Caco-2 (cell line): ENCODE data around the gene RALBP1. TPM values are rescaled to one million over a fixed set of nuclear protein-coding genes. Genes with fewer than 3 reads are reported as not detected.

Experiments used
- BruUV-seq: library from RNA; stranded (reverse); fragments of 400-500 nt; replicated peaks from 2 replicates; lab custom pipeline; 2021; lab: Mats Ljungman, UMichigan
- CTCF ChIA-PET: fragments of 300-600 bp; sonication (Branson Sonifier 250); formaldehyde crosslinking; loops from one replicate; lab custom pipeline; 2022; ENCODE audit warnings: antibody characterized with exemption; lab: Charles Lee
- POLR2A ChIA-PET: fragments of 300-600 bp; sonication (Branson Sonifier 250); formaldehyde crosslinking; loops from one replicate; lab custom pipeline; 2022; ENCODE audit warnings: antibody characterized with exemption; lab: Charles Lee
- DNase-seq, 2 experiments: peaks; one replicate each; pipeline versions ENCODE4 v3.0.0 to v3.0.0-alpha.2; 2020 to 2022
- H3K27me3 ChIP-seq: replicated peaks from 2 replicates; pipeline ENCODE4 v1.6.0; 2011; ENCODE audit warnings: low read length; ENCODE audit not compliant: control insufficient read depth, insufficient read depth
- H3K36me3 ChIP-seq: 2 replicates; pipeline ENCODE4 v1.5.1; 2011; ENCODE audit warnings: low read length; ENCODE audit not compliant: control insufficient read depth, insufficient read depth
- H3K4me1 ChIP-seq: fragments of 250-450 bp; sonication (Bioruptor Pico); 2 replicates; pipeline ENCODE4 v1.5.1; 2020; ENCODE audit warnings: mild to moderate bottlenecking
- H3K4me3 ChIP-seq: 2 replicates; pipeline ENCODE4 v1.5.1; 2011; ENCODE audit warnings: low read depth, mild to moderate bottlenecking, control low read depth, low read length
- H3K9me3 ChIP-seq: fragments of 250-450 bp; sonication (Bioruptor Pico); 2 replicates; pipeline ENCODE4 v1.5.1; 2020; ENCODE audit warnings: mild to moderate bottlenecking, moderate library complexity
- H3K27ac Mint-ChIP-seq: one replicate; pipeline ENCODE4 v1.8.0; 2022; ENCODE audit warnings: mixed read lengths; ENCODE audit not compliant: unreplicated experiment
- H3K27me3 Mint-ChIP-seq: one replicate; pipeline ENCODE4 v1.8.0; 2022; ENCODE audit warnings: mixed read lengths; ENCODE audit not compliant: insufficient read depth, unreplicated experiment
- H3K36me3 Mint-ChIP-seq: one replicate; pipeline ENCODE4 v1.8.0; 2022; ENCODE audit warnings: mild to moderate bottlenecking, mixed read lengths; ENCODE audit not compliant: insufficient read depth, unreplicated experiment
- H3K4me1 Mint-ChIP-seq: one replicate; pipeline ENCODE4 v1.8.0; 2022; ENCODE audit warnings: low read depth, mixed read lengths; ENCODE audit not compliant: unreplicated experiment
- H3K4me3 Mint-ChIP-seq: one replicate; pipeline ENCODE4 v1.8.0; 2022; ENCODE audit warnings: mild to moderate bottlenecking, moderate library complexity, mixed read lengths; ENCODE audit not compliant: unreplicated experiment
- H3K9me3 Mint-ChIP-seq: one replicate; pipeline ENCODE4 v1.8.0; 2022; ENCODE audit warnings: mixed read lengths; ENCODE audit not compliant: unreplicated experiment
- CTCF ChIP-seq, 2 experiments: fragments of 200-600 bp in 1 of 2; IDR thresholded peaks; 1 replicate in 1 of 2; 2 replicates in 1 of 2; pipeline versions ENCODE4 v1.5.1 to v1.8.0; 2011 to 2022; ENCODE audit warnings: antibody characterized with exemption in 1 of 2, control low read depth in 1 of 2, inconsistent platforms in 1 of 2, low read depth in 1 of 2, low read length in 1 of 2, mild to moderate bottlenecking in 1 of 2, moderate library complexity in 1 of 2; ENCODE audit not compliant: insufficient read depth in 1 of 2, severe bottlenecking in 1 of 2, unreplicated experiment in 1 of 2
- intact Hi-C: fragments of 100-400 bp; cut with micrococcal nuclease; formaldehyde crosslinking; loops from one replicate; pipeline ENCODE4 v1.10.0; 2022; ENCODE audit not compliant: unreplicated experiment
- total RNA-seq: library from RNA; stranded (reverse); gene quantifications from 2 replicates; pipeline ENCODE4 v1.2.3, GENCODE V29; 2022

Gene RALBP1
- total RNA-seq, 1 experiment from 2014 or later, result 66.3 TPM

- Mint-ChIP-seq H3K4me1 (peaks cover 23% of the 10 kb centered on the region), H3K27ac (peak overlapping the region; percentile 20), H3K9me3 (peaks cover 9% of the 10 kb centered on the region), H3K4me3 (no peak overlapping the region), H3K36me3 (peaks cover 21% of the 10 kb centered on the region), H3K27me3 (no peaks in the 10 kb centered on the region)
- CTCF ChIA-PET, result no interaction called here
- TF ChIP-seq CTCF (IDR thresholded peaks at IDR 0.05; ENCODE audit: insufficient read depth in 1 of 2, low read depth in 1 of 2, low read length in 1 of 2, severe bottlenecking in 1 of 2, unreplicated experiment in 1 of 2), result no peak
- no peaks in the 10 kb centered on the region for H3K36me3 ChIP-seq
- BruUV-seq, result no TSS peak
- DNase-seq, result no peak
- H3K27me3 ChIP-seq, result no peaks in the 10 kb centered on the region
- intact Hi-C loops, result no loop called here
- H3K9me3 ChIP-seq, result peaks cover 13% of the 10 kb centered on the region
- H3K4me3 ChIP-seq, result no peak overlapping the region
- no peaks in the 10 kb centered on the region for H3K4me1 ChIP-seq
- POLR2A ChIA-PET, result no interaction called here
Observed at GRCh38 chr18:9506046-9506792, 30.9 kb downstream of the RALBP1 start.

GRCh38 chr18:9507565-9508088 lies 32.3 kb downstream of the RALBP1 start:
- no peaks in the 10 kb centered on the region for H3K27me3 Mint-ChIP-seq
- peaks cover 14% of the 10 kb centered on the region for H3K36me3 Mint-ChIP-seq
- H3K4me3 Mint-ChIP-seq, result no peak overlapping the region
- H3K9me3 Mint-ChIP-seq, result peaks cover 9% of the 10 kb centered on the region
- BruUV-seq, result no TSS peak
- POLR2A ChIA-PET, result no interaction called here
- Histone ChIP-seq H3K36me3 (no peaks in the 10 kb centered on the region), H3K27me3 (no peaks in the 10 kb centered on the region), H3K9me3 (peaks cover 5% of the 10 kb centered on the region), H3K4me1 (no peaks in the 10 kb centered on the region), H3K4me3 (no peak overlapping the region)
- CTCF ChIA-PET, result no interaction called here
- peaks cover 23% of the 10 kb centered on the region for H3K4me1 Mint-ChIP-seq
- DNase-seq, result no peak
- TF ChIP-seq CTCF (IDR thresholded peaks at IDR 0.05; ENCODE audit: insufficient read depth in 1 of 2, low read depth in 1 of 2, low read length in 1 of 2, severe bottlenecking in 1 of 2, unreplicated experiment in 1 of 2), result no peak
- intact Hi-C loops, result no loop called here
- no peak overlapping the region for H3K27ac Mint-ChIP-seq

- DNase-seq, result no peak
- peaks cover 1% of the 10 kb centered on the region for H3K9me3 Mint-ChIP-seq
- CTCF ChIA-PET, result no interaction called here
- H3K36me3 ChIP-seq, result no peaks in the 10 kb centered on the region
- peaks cover 2% of the 10 kb centered on the region for H3K4me1 ChIP-seq
- H3K27me3 Mint-ChIP-seq, result no peaks in the 10 kb centered on the region
- no TSS peak for BruUV-seq
- H3K27ac Mint-ChIP-seq, result peak overlapping the region; percentile 60
- H3K36me3 Mint-ChIP-seq, result peaks cover 6% of the 10 kb centered on the region
- peaks cover 5% of the 10 kb centered on the region for H3K9me3 ChIP-seq
- no peak overlapping the region for H3K4me3 Mint-ChIP-seq
- intact Hi-C loops, result no loop called here
- POLR2A ChIA-PET, result no interaction called here
- peaks cover 23% of the 10 kb centered on the region for H3K4me1 Mint-ChIP-seq
- no peaks in the 10 kb centered on the region for H3K27me3 ChIP-seq
- no peak for TF ChIP-seq CTCF (IDR thresholded peaks at IDR 0.05; ENCODE audit: insufficient read depth in 1 of 2, low read depth in 1 of 2, low read length in 1 of 2, severe bottlenecking in 1 of 2, unreplicated experiment in 1 of 2)
- H3K4me3 ChIP-seq, result no peak overlapping the region
Observed at GRCh38 chr18:9508446-9509025, 33.2 kb downstream of the RALBP1 start.
